ENCODE results near the gene FAR2.
A peak's percentile ranks its signal among the peaks of the same experiment; 100 is the strongest.
"Not testable (repeated sequence)": the region's sequence is repeated elsewhere in the genome, so short reads cannot be mapped to it uniquely, and the experiment has no call there.

Gene FAR2

GRCh38 chr12:29286081-29286790 lies 137.2 kb downstream of the FAR2 start:
- DNase-seq, result no peak

- DNase-seq, result no peak
These were observed 138.5 kb downstream of the FAR2 start for GRCh38 chr12:29287622-29288021.

- DNase-seq, result no peak
These were observed 139.0 kb downstream of the FAR2 start for GRCh38 chr12:29288031-29288430.

- not testable (repeated sequence) for DNase-seq
These were observed 141.4 kb downstream of the FAR2 start for GRCh38 chr12:29290475-29290874.

GRCh38 chr12:29291226-29291625 lies 142.1 kb downstream of the FAR2 start:
- DNase-seq, result no peak

GRCh38 chr12:29299633-29300032 lies 150.6 kb downstream of the FAR2 start:
- no peak for DNase-seq

- no peak for DNase-seq
These were observed 152.0 kb downstream of the FAR2 start for GRCh38 chr12:29301114-29301513.

- DNase-seq, result no peak
These were observed 155.3 kb downstream of the FAR2 start for GRCh38 chr12:29304388-29304787.

GRCh38 chr12:29306266-29306665 lies 157.2 kb downstream of the FAR2 start:
- DNase-seq, result no peak

- DNase-seq, result no peak
These were observed 157.6 kb downstream of the FAR2 start for GRCh38 chr12:29306682-29307081.

- DNase-seq, result peak; percentile 10 to 35
These were observed 160.3 kb downstream of the FAR2 start for GRCh38 chr12:29309320-29309902.

GRCh38 chr12:29310899-29311298 lies 161.8 kb downstream of the FAR2 start:
- DNase-seq, result no peak

- no peak for DNase-seq
These were observed 165.3 kb downstream of the FAR2 start for GRCh38 chr12:29314416-29314815.

GRCh38 chr12:29316752-29317151 lies 167.7 kb downstream of the FAR2 start:
- DNase-seq, result no peak

GRCh38 chr12:29317556-29318363 lies 168.7 kb downstream of the FAR2 start:
- DNase-seq, result peak; percentile 91

- DNase-seq, result no peak
These were observed 171.4 kb downstream of the FAR2 start for GRCh38 chr12:29320295-29321085.

- no peak for DNase-seq
These were observed 173.1 kb downstream of the FAR2 start for GRCh38 chr12:29322157-29322556.

GRCh38 chr12:29329411-29329810 lies 180.3 kb downstream of the FAR2 start:
- DNase-seq, result no peak

- no peak for DNase-seq
These were observed 184.1 kb downstream of the FAR2 start for GRCh38 chr12:29333178-29333577.

- no peak for DNase-seq
These were observed 185.9 kb downstream of the FAR2 start for GRCh38 chr12:29334937-29335336.

GRCh38 chr12:29337325-29337724 lies 188.2 kb downstream of the FAR2 start:
- no peak for DNase-seq

GRCh38 chr12:29343022-29343799 lies 194.1 kb downstream of the FAR2 start:
- DNase-seq, result no peak

All from AML-193 (cell line).